Stimulated activated CD4-positive, alpha-beta T cell treated with anti-CD3 and anti-CD28 coated beads, Interleukin-4, amount 100 ng/mL, for 4 hours (primary cell): ENCODE results near the gene ATE1.
"Not testable (repeated sequence)": the region's sequence is repeated elsewhere in the genome, so short reads cannot be mapped to it uniquely, and the experiment has no call there.

ENCODE experiments used
- DNase-seq, 2 experiments: peaks; one replicate each; pipeline ENCODE4 v3.0.0-alpha.2; 2020

The ATE1 gene

GRCh38 chr10:121774404-121774803 is 153.4 kb downstream of the ATE1 start:
- no peak for DNase-seq

GRCh38 chr10:121772884-121773283 is 154.9 kb downstream of the ATE1 start:
- no peak for DNase-seq

GRCh38 chr10:121772406-121772805 is 155.4 kb downstream of the ATE1 start:
- no peak for DNase-seq

- DNase-seq = no peak
These were observed 155.9 kb downstream of the ATE1 start for GRCh38 chr10:121771966-121772365.

- DNase-seq = no peak
These were observed 161.4 kb downstream of the ATE1 start for GRCh38 chr10:121766426-121766825.

GRCh38 chr10:121765204-121765603 is 162.6 kb downstream of the ATE1 start:
- DNase-seq = no peak

GRCh38 chr10:121764233-121764942 is 163.4 kb downstream of the ATE1 start:
- DNase-seq = no peak

- DNase-seq = not testable (repeated sequence)
These were observed 170.6 kb downstream of the ATE1 start for GRCh38 chr10:121757241-121757640.

- not testable (repeated sequence) for DNase-seq
These were observed 172.3 kb downstream of the ATE1 start for GRCh38 chr10:121755496-121755895.

GRCh38 chr10:121754666-121755065 is 173.2 kb downstream of the ATE1 start:
- no peak for DNase-seq

- DNase-seq = no peak
These were observed 173.9 kb downstream of the ATE1 start for GRCh38 chr10:121753726-121754476.

- DNase-seq = no peak
These were observed 176.6 kb downstream of the ATE1 start for GRCh38 chr10:121751191-121751760.

- DNase-seq = no peak
These were observed 180.6 kb downstream of the ATE1 start for GRCh38 chr10:121747163-121747775.

- DNase-seq = no peak
These were observed 186.5 kb downstream of the ATE1 start for GRCh38 chr10:121741248-121741792.

GRCh38 chr10:121740069-121740468 is 187.8 kb downstream of the ATE1 start:
- DNase-seq = no peak

GRCh38 chr10:121739114-121739513 is 188.7 kb downstream of the ATE1 start:
- DNase-seq = no peak

- DNase-seq = no peak
These were observed 191.3 kb downstream of the ATE1 start for GRCh38 chr10:121736315-121737130.

- DNase-seq = no peak
These were observed 192.6 kb downstream of the ATE1 start for GRCh38 chr10:121735263-121735662.

GRCh38 chr10:121734589-121735045 is 193.2 kb downstream of the ATE1 start:
- DNase-seq = no peak

GRCh38 chr10:121732656-121733445 is 195.0 kb downstream of the ATE1 start:
- DNase-seq = no peak

GRCh38 chr10:121732172-121732571 is 195.7 kb downstream of the ATE1 start:
- DNase-seq = no peak
